ES-I3 (cell line): Measurements from ENCODE around the gene JPT2.

Source experiments
- H3K36me3 ChIP-seq: 2 replicates; pipeline ENCODE4 v1.6.1; 2013; ENCODE audit warnings: mild to moderate bottlenecking, low read length, control low read depth, moderate library complexity; ENCODE audit not compliant: insufficient read depth
- H3K4me1 ChIP-seq: 2 replicates; pipeline ENCODE4 v1.6.1; 2013; ENCODE audit warnings: mild to moderate bottlenecking, control low read depth, low read length; ENCODE audit not compliant: insufficient read depth
- H3K9ac ChIP-seq: 2 replicates; pipeline ENCODE4 v1.6.1; 2013; ENCODE audit warnings: low read depth, mild to moderate bottlenecking, low read length, moderate library complexity
- H3K9me3 ChIP-seq: 2 replicates; pipeline ENCODE4 v1.6.1; 2013; ENCODE audit warnings: mild to moderate bottlenecking, low read length, moderate library complexity; ENCODE audit not compliant: control insufficient read depth, insufficient read depth

Gene JPT2

GRCh38 chr16:1657841-1658240 is 20.2 kb upstream of the JPT2 start:
- H3K9ac ChIP-seq, result no peak overlapping the region
- no peaks in the 10 kb centered on the region for H3K4me1 ChIP-seq
- no peaks in the 10 kb centered on the region for H3K9me3 ChIP-seq
- H3K36me3 ChIP-seq, result peaks cover 3% of the 10 kb centered on the region

- Histone ChIP-seq H3K4me1 (no peaks in the 10 kb centered on the region), H3K9ac (no peak overlapping the region), H3K9me3 (no peaks in the 10 kb centered on the region), H3K36me3 (peaks cover 8% of the 10 kb centered on the region)
These were observed 19.0 kb upstream of the JPT2 start for GRCh38 chr16:1659031-1659430.

GRCh38 chr16:1661826-1662225 is 16.3 kb upstream of the JPT2 start:
- peaks cover 22% of the 10 kb centered on the region for H3K36me3 ChIP-seq
- H3K9me3 ChIP-seq, result no peaks in the 10 kb centered on the region
- no peaks in the 10 kb centered on the region for H3K4me1 ChIP-seq
- H3K9ac ChIP-seq, result no peak overlapping the region

- Histone ChIP-seq H3K9ac (no peak overlapping the region), H3K9me3 (no peaks in the 10 kb centered on the region), H3K36me3 (peaks cover 24% of the 10 kb centered on the region), H3K4me1 (no peaks in the 10 kb centered on the region)
These were observed 15.5 kb upstream of the JPT2 start for GRCh38 chr16:1662543-1662942.

DNA sequence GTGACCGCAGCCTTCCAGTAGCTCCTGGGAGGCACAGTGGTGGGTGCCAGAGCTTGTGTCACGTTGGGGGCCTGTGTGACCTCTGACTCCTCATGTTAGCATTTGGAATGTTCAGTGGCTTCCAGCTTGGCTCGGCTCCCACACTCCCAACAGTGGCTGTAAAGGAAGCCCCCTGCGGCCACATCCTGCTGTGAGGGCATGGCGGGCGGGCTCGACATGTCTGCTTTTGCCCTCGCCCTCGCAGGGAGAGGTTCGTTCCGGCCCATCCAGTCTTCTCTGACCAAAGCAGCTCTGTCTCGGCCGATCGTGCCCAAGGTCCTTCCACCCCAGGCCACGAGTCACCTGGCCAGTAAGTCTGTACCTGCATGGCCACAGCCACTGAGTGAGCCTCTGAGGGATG is 12.2 kb upstream of the JPT2 start:
- H3K36me3 ChIP-seq, result peaks cover 36% of the 10 kb centered on the region
- no peaks in the 10 kb centered on the region for H3K4me1 ChIP-seq
- H3K9me3 ChIP-seq, result no peaks in the 10 kb centered on the region

GRCh38 chr16:1666316-1666715 is 11.8 kb upstream of the JPT2 start:
- Histone ChIP-seq H3K9me3 (no peaks in the 10 kb centered on the region), H3K36me3 (peaks cover 36% of the 10 kb centered on the region), H3K4me1 (no peaks in the 10 kb centered on the region), H3K9ac (no peak overlapping the region)

More for the DNA sequence above, 12.2 kb upstream of the JPT2 start:
- no peak overlapping the region for H3K9ac ChIP-seq

DNA sequence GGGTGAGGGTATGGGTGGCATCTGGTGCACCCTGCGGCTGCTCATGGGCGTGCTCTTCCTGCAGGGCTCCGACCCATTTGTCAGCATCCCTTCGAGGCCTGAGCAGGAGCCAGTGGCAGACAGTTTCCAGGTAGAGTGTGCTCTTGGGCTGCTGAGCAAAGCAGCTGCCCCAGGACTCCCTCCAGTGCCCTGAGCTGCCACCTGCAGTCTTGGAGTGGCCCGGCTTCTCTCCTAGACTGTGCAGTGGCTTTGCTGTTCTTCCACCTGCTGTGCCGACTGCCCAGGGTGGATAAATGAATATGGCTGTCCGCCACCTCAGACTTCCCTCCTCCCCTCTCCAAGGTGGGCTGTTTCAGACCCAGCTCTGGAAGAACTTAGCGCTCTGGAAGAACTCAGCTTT is 10.8 kb upstream of the JPT2 start:
- Histone ChIP-seq H3K4me1 (no peaks in the 10 kb centered on the region), H3K9me3 (no peaks in the 10 kb centered on the region), H3K36me3 (peaks cover 36% of the 10 kb centered on the region), H3K9ac (no peak overlapping the region)

GRCh38 chr16:1667916-1668315 is 10.2 kb upstream of the JPT2 start:
- H3K36me3 ChIP-seq, result peaks cover 33% of the 10 kb centered on the region

GRCh38 chr16:1668612-1669319 is 9.3 kb upstream of the JPT2 start:
- Histone ChIP-seq H3K9ac (no peak overlapping the region), H3K36me3 (peaks cover 28% of the 10 kb centered on the region)

More at GRCh38 chr16:1667916-1668315, 10.2 kb upstream of the JPT2 start:
- H3K4me1 ChIP-seq, result no peaks in the 10 kb centered on the region
- H3K9ac ChIP-seq, result no peak overlapping the region
- H3K9me3 ChIP-seq, result no peaks in the 10 kb centered on the region

GRCh38 chr16:1669698-1670097 is 8.4 kb upstream of the JPT2 start:
- H3K9ac ChIP-seq, result no peak overlapping the region
- H3K36me3 ChIP-seq, result peaks cover 28% of the 10 kb centered on the region
- H3K9me3 ChIP-seq, result no peaks in the 10 kb centered on the region
- no peaks in the 10 kb centered on the region for H3K4me1 ChIP-seq

More at GRCh38 chr16:1668612-1669319, 9.3 kb upstream of the JPT2 start:
- no peaks in the 10 kb centered on the region for H3K4me1 ChIP-seq
- H3K9me3 ChIP-seq, result no peaks in the 10 kb centered on the region

GRCh38 chr16:1670371-1670770 is 7.7 kb upstream of the JPT2 start:
- no peaks in the 10 kb centered on the region; the same call in 1 of the 2 replicates for H3K4me1 ChIP-seq
- H3K9me3 ChIP-seq, result no peaks in the 10 kb centered on the region
- H3K36me3 ChIP-seq, result peaks cover 24% of the 10 kb centered on the region
- H3K9ac ChIP-seq, result no peak overlapping the region

- Histone ChIP-seq H3K4me1 (no peaks in the 10 kb centered on the region; the same call in 1 of the 2 replicates), H3K36me3 (peaks cover 21% of the 10 kb centered on the region), H3K9ac (no peak overlapping the region), H3K9me3 (no peaks in the 10 kb centered on the region)
These were observed 7.2 kb upstream of the JPT2 start for GRCh38 chr16:1670866-1671265.

DNA sequence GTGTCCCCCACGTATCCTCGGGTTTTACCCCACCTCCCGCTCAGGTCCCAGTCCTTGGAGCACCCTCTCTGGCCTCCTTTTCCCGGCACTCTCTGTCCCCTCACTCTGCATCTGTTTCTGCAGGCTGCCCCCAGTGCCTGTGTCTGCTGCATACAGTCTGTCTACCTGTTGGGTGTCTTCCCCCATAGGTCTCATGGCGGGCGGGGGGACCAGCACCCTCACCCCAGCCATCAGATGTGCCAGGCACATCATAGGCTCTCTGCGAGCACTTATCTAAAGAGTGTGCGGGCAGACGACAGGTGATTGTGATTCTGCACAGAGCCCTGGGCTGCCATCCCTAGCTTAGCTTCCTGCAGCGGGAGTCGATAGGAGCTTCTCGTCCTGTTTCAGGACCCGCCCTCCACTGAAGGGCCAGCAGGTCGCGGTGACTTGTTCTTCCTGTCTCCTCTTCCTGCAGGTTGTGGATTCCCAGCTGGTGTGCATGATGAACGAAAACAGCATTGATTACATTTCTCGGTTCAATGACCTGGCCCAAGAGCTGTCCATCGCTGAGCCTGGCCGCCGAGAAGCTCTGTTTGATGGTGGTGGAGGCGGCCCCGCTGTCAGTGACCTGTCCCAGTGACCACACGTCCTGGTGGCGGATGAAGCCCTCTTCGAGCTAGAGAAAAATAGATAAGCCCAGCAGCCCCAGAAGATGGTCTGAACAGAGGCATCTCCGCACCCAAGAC is 4.5 kb upstream of the JPT2 start:
- Histone ChIP-seq H3K9ac (no peak overlapping the region), H3K36me3 (peaks cover 4% of the 10 kb centered on the region; the same call in 1 of the 2 replicates), H3K9me3 (no peaks in the 10 kb centered on the region), H3K4me1 (no peaks in the 10 kb centered on the region; the same call in 1 of the 2 replicates)

- Histone ChIP-seq H3K4me1 (no peaks in the 10 kb centered on the region; the same call in 1 of the 2 replicates), H3K9me3 (no peaks in the 10 kb centered on the region), H3K9ac (no peak overlapping the region), H3K36me3 (no peaks in the 10 kb centered on the region; the same call in 1 of the 2 replicates)
These were observed 3.8 kb upstream of the JPT2 start for GRCh38 chr16:1674306-1674705.
